ENCODE results near the gene WNT11.

- TF ChIP-seq SMC3 (IDR thresholded peaks at IDR 0.05; ENCODE audit: low read length): no peak
- TF ChIP-seq TAF15 (IDR thresholded peaks at IDR 0.05; ENCODE audit: low read depth, low read length, poor library complexity, severe bottlenecking): no peak
- TF ChIP-seq ETS1 (CRISPR knock-in tag; IDR thresholded peaks at IDR 0.05): no peak
- TF ChIP-seq RFXANK (CRISPR knock-in tag; IDR thresholded peaks at IDR 0.05): no peak
Measured at GRCh38 chr11:76240161-76240540, 33.8 kb upstream of the WNT11 start.
